ENCODE results near the gene CCDC152.
"Not testable (repeated sequence)": the region's sequence is repeated elsewhere in the genome, so short reads cannot be mapped to it uniquely, and the experiment has no call there.

GRCh38 chr5:42816546-42816945 lies 59.9 kb downstream of the CCDC152 start:
- not testable (repeated sequence) for TF ChIP-seq CTCF (conservative IDR thresholded peaks at IDR 0.05); EZH2 (IDR thresholded peaks at IDR 0.05; ENCODE audit: low read depth)
